ENCODE data around the gene AEBP2. TPM values are rescaled to one million over a fixed set of nuclear protein-coding genes. Genes with fewer than 3 reads are reported as not detected.

AEBP2 gene
- total and polyA plus RNA-seq, 2 of the 13 experiments (the other 11 are each of a cell fraction or from before 2014, with no cell fraction given), result 9.2 to 17.9 TPM

- TF ChIP-seq, protein P1, sequence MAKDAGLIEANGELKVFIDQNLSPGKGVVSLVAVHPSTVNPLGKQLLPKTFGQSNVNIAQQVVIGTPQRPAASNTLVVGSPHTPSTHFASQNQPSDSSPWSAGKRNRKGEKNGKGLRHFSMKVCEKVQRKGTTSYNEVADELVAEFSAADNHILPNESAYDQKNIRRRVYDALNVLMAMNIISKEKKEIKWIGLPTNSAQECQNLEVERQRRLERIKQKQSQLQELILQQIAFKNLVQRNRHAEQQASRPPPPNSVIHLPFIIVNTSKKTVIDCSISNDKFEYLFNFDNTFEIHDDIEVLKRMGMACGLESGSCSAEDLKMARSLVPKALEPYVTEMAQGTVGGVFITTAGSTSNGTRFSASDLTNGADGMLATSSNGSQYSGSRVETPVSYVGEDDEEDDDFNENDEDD (CRISPR knock-in tag; IDR thresholded peaks at IDR 0.05; ENCODE audit: borderline replicate concordance), result peak; percentile 95
- TF ChIP-seq ZNF83 (CRISPR knock-in tag; IDR thresholded peaks at IDR 0.05; ENCODE audit: borderline replicate concordance) (no peak; the same call in 1 of the 2 replicates), ZNF318 (CRISPR knock-in tag; IDR thresholded peaks at IDR 0.05) (no peak), ZNF230 (CRISPR knock-in tag; IDR thresholded peaks at IDR 0.05) (no peak), HNRNPL (IDR thresholded peaks at IDR 0.05; ENCODE audit: low read depth, low read length) (no peak), POLR2AphosphoS2 (IDR thresholded peaks at IDR 0.05; ENCODE audit: low read depth, low read length) (no peak), ZNF720 (CRISPR knock-in tag; IDR thresholded peaks at IDR 0.05) (no peak), ZNF777 (CRISPR knock-in tag; IDR thresholded peaks at IDR 0.05) (no peak), FLYWCH1 (CRISPR knock-in tag; IDR thresholded peaks at IDR 0.05) (peak; percentile 52; the same call in 1 of the 2 replicates), PCBP2 (optimal IDR thresholded peaks at IDR 0.05; ENCODE audit: low read depth, low read length, poor library complexity, severe bottlenecking) (no peak), HDAC2 (CRISPR knock-in tag; IDR thresholded peaks at IDR 0.05) (peak; percentile 66)
- TF ChIP-seq, protein P2, sequence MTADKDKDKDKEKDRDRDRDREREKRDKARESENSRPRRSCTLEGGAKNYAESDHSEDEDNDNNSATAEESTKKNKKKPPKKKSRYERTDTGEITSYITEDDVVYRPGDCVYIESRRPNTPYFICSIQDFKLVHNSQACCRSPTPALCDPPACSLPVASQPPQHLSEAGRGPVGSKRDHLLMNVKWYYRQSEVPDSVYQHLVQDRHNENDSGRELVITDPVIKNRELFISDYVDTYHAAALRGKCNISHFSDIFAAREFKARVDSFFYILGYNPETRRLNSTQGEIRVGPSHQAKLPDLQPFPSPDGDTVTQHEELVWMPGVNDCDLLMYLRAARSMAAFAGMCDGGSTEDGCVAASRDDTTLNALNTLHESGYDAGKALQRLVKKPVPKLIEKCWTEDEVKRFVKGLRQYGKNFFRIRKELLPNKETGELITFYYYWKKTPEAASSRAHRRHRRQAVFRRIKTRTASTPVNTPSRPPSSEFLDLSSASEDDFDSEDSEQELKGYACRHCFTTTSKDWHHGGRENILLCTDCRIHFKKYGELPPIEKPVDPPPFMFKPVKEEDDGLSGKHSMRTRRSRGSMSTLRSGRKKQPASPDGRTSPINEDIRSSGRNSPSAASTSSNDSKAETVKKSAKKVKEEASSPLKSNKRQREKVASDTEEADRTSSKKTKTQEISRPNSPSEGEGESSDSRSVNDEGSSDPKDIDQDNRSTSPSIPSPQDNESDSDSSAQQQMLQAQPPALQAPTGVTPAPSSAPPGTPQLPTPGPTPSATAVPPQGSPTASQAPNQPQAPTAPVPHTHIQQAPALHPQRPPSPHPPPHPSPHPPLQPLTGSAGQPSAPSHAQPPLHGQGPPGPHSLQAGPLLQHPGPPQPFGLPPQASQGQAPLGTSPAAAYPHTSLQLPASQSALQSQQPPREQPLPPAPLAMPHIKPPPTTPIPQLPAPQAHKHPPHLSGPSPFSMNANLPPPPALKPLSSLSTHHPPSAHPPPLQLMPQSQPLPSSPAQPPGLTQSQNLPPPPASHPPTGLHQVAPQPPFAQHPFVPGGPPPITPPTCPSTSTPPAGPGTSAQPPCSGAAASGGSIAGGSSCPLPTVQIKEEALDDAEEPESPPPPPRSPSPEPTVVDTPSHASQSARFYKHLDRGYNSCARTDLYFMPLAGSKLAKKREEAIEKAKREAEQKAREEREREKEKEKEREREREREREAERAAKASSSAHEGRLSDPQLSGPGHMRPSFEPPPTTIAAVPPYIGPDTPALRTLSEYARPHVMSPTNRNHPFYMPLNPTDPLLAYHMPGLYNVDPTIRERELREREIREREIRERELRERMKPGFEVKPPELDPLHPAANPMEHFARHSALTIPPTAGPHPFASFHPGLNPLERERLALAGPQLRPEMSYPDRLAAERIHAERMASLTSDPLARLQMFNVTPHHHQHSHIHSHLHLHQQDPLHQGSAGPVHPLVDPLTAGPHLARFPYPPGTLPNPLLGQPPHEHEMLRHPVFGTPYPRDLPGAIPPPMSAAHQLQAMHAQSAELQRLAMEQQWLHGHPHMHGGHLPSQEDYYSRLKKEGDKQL (CRISPR knock-in tag; IDR thresholded peaks at IDR 0.05; ENCODE audit: low read depth), result no peak
- TF ChIP-seq, protein P3, sequence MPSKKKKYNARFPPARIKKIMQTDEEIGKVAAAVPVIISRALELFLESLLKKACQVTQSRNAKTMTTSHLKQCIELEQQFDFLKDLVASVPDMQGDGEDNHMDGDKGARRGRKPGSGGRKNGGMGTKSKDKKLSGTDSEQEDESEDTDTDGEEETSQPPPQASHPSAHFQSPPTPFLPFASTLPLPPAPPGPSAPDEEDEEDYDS (CRISPR knock-in tag; IDR thresholded peaks at IDR 0.05), result peak; percentile 43; the same call in 1 of the 2 replicates
These were observed at the start of gene AEBP2 (continued) for GRCh38 chr12:19439059-19440018.
